Measurements from ENCODE around the gene LRRC15. TPM values are rescaled to one million over a fixed set of nuclear protein-coding genes. Genes with fewer than 3 reads are reported as not detected.

Gene LRRC15
- total RNA-seq, 4 donors from 2014 or later, result 0.79 to 6.7 (median 1.4) TPM

DNA sequence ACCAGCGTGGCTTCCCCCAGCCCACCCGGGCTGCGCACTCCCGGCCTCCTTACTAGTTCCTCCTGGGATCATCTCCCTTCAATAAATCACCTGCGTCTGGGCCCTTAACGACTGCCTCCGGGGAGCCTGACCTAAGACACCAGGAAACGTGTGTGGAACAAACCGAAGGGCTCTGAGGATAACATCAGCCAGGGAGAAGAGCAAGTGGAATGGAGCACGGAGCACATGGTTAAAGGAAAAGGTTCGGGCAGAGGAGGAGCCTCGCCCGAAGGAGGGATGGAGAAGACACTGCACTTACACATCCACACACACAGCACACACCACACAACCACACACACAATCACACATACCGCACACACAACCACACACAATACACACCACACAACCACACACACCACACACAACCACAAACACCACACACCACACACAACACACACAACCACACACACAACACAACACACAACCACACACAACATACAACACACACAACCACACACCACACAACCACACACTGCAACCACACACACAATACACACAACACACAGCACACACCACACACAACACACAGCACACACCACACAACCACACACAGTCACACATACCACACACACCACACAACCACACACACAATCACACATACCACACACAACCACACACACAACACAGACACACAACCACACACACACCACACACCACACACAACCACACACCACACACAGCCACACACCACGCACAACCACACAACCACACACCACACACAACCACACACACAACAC lies 43.2 kb downstream of the LRRC15 start:
- Histone ChIP-seq H3K27me3 (no peaks in the 10 kb centered on the region), H3K27ac (no peak overlapping the region), H3K4me1 (peaks cover 24 to 33% of the 10 kb centered on the region in 2 donors), H3K9me3 (no peaks in the 10 kb centered on the region), H3K36me3 (no peaks in the 10 kb centered on the region), H3K4me3 (replicated peaks in 1 of 3) (no peak overlapping the region)
- no peak for TF ChIP-seq CTCF (IDR thresholded peaks at IDR 0.05)
- TF ChIP-seq POLR2A (IDR thresholded peaks at IDR 0.05), result no peak
- intact Hi-C loops (cut with DNase I), result no loop called here
- DNase-seq, result no peak
- WGBS, 2 donors, result 73 to 74% methylated on average over 15 of the region's 15 CpGs

- Histone ChIP-seq H3K27ac (no peak overlapping the region), H3K4me3 (replicated peaks in 1 of 3) (no peak overlapping the region), H3K9me3 (no peaks in the 10 kb centered on the region), H3K36me3 (no peaks in the 10 kb centered on the region), H3K4me1 (peaks cover 21 to 27% of the 10 kb centered on the region in 2 donors), H3K27me3 (no peaks in the 10 kb centered on the region)
- WGBS, 2 donors, result 83 to 93% methylated on average over 6 to 11 of the region's 15 CpGs
- intact Hi-C loops (cut with DNase I), result no loop called here
- no peak for DNase-seq
- TF ChIP-seq CTCF (IDR thresholded peaks at IDR 0.05) (no peak), POLR2A (IDR thresholded peaks at IDR 0.05) (no peak)
Observed at GRCh38 chr3:194325424-194326153, 44.0 kb downstream of the LRRC15 start.

- H3K36me3 ChIP-seq, result no peaks in the 10 kb centered on the region
- no peak for DNase-seq
- peaks cover 13 to 20% of the 10 kb centered on the region in 2 donors for H3K4me1 ChIP-seq
- no peak overlapping the region for H3K4me3 ChIP-seq (replicated peaks in 1 of 3)
- no peaks in the 10 kb centered on the region for H3K9me3 ChIP-seq
- no peaks in the 10 kb centered on the region for H3K27me3 ChIP-seq
- no peak overlapping the region for H3K27ac ChIP-seq
- WGBS, 2 donors, result 92 to 95% methylated on average over 3 of the region's 3 CpGs
- intact Hi-C loops (cut with DNase I), result no loop called here
- TF ChIP-seq CTCF (IDR thresholded peaks at IDR 0.05) (no peak), POLR2A (IDR thresholded peaks at IDR 0.05) (no peak)
Observed at GRCh38 chr3:194324823-194325327, 44.7 kb downstream of the LRRC15 start.

GRCh38 chr3:194323785-194324735 lies 45.5 kb downstream of the LRRC15 start:
- 63 to 79% methylated on average over 30 to 39 of the region's 39 CpGs for WGBS, 2 donors
- Histone ChIP-seq H3K27me3 (no peaks in the 10 kb centered on the region), H3K4me3 (replicated peaks in 1 of 3) (no peak overlapping the region), H3K36me3 (no peaks in the 10 kb centered on the region), H3K9me3 (no peaks in the 10 kb centered on the region), H3K4me1 (peaks cover 10 to 13% of the 10 kb centered on the region in 2 donors), H3K27ac (no peak overlapping the region)
- intact Hi-C loops (cut with DNase I), result no loop called here
- TF ChIP-seq POLR2A (IDR thresholded peaks at IDR 0.05) (no peak), CTCF (IDR thresholded peaks at IDR 0.05) (no peak)
- no peak for DNase-seq

All from thyroid gland (tissue), 4 donors.